Endothelial cell of umbilical vein (primary cell): ENCODE results near the gene OR7D2. TPM values are rescaled to one million over a fixed set of nuclear protein-coding genes. Genes with fewer than 3 reads are reported as not detected.

Experiments used
- BruUV-seq: library from RNA; stranded (reverse); fragments of 400-500 nt; replicated peaks from 2 replicates; lab custom pipeline; 2021; lab: Mats Ljungman, UMichigan
- CTCF ChIA-PET: fragments of 300-600, 350-600 bp; sonication (Branson Sonifier 250); formaldehyde crosslinking; loops from one replicate; lab custom pipeline; 2021; ENCODE audit warnings: antibody characterized with exemption, inconsistent platforms; lab: Charles Lee
- POLR2A ChIA-PET: fragments of 300-600, 350-600 bp; sonication (Branson Sonifier 250); formaldehyde crosslinking; loops from one replicate; lab custom pipeline; 2021; ENCODE audit warnings: antibody characterized with exemption, inconsistent platforms; lab: Charles Lee
- DNase-seq: peaks from one replicate; pipeline ENCODE4 v3.0.0-alpha.2; 2011; ENCODE audit warnings: low read depth, low spot score
- FAIRE-seq: peaks from 2 replicates; lab custom pipeline; 2011; peaks lifted over from hg19 to GRCh38; lab: Jason Lieb, UNC
- H2AFZ ChIP-seq: 2 replicates; pipeline ENCODE4 v1.6.0; 2012; ENCODE audit warnings: low read depth, low read length, control low read depth, inconsistent platforms
- H3K27ac ChIP-seq: 2 replicates; pipeline ENCODE4 v1.5.1; 2011; ENCODE audit warnings: low read depth, mild to moderate bottlenecking, control low read depth, low read length, moderate library complexity; ENCODE audit not compliant: insufficient read depth
- H3K27me3 ChIP-seq, 2 experiments: 2 replicates each; pipeline versions ENCODE4 v1.6.0 to v1.6.1; 2011; ENCODE audit warnings: low read length in 2 of 2, mixed read lengths in 1 of 2; ENCODE audit not compliant: control insufficient read depth in 2 of 2, insufficient read depth in 2 of 2
- H3K36me3 ChIP-seq, 2 experiments: 2 replicates in 1 of 2; 3 replicates in 1 of 2; pipeline ENCODE4 v1.5.1; 2011; ENCODE audit warnings: low read length in 2 of 2, mild to moderate bottlenecking in 1 of 2, moderate library complexity in 1 of 2; ENCODE audit not compliant: control insufficient read depth in 2 of 2, insufficient read depth in 2 of 2; ENCODE audit errors: extremely low read depth in 1 of 2
- H3K4me1 ChIP-seq: 3 replicates; pipeline ENCODE4 v1.5.1; 2011; ENCODE audit warnings: mild to moderate bottlenecking, low read length; ENCODE audit not compliant: control insufficient read depth, insufficient read depth; ENCODE audit errors: extremely low read depth
- H3K4me2 ChIP-seq: 2 replicates; pipeline ENCODE4 v1.6.1; 2011; ENCODE audit warnings: low read length, control low read depth, mixed read lengths; ENCODE audit not compliant: insufficient read depth
- H3K4me3 ChIP-seq, 3 experiments: fragments of 200-600 bp in 1 of 3; sonication (generic), shearing (Covaris generic) in 1 of 3; replicated peaks in 1 of 3; 2 replicates each; pipeline ENCODE4 v1.5.1; 2011 to 2016; ENCODE audit warnings: control low read depth in 3 of 3, low read length in 3 of 3, mild to moderate bottlenecking in 2 of 3, inconsistent platforms in 1 of 3, low read depth in 1 of 3, moderate library complexity in 1 of 3; ENCODE audit not compliant: insufficient read depth in 1 of 3
- H3K79me2 ChIP-seq: 2 replicates; pipeline ENCODE4 v1.6.0; 2012; ENCODE audit warnings: low read length, inconsistent platforms; ENCODE audit not compliant: control insufficient read depth, insufficient read depth
- H3K9ac ChIP-seq: replicated peaks from 2 replicates; pipeline ENCODE3; 2011; ENCODE audit warnings: low read length, control low read depth; ENCODE audit not compliant: insufficient read depth; ENCODE audit errors: extremely low read depth
- H3K9me1 ChIP-seq: replicated peaks from 3 replicates; pipeline ENCODE4 v1.6.0; 2011; ENCODE audit warnings: mild to moderate bottlenecking, low read length; ENCODE audit not compliant: control insufficient read depth, insufficient read depth; ENCODE audit errors: extremely low read depth
- H3K9me3 ChIP-seq: replicated peaks from 2 replicates; pipeline ENCODE4 v1.5.1; 2012; ENCODE audit warnings: low read length, inconsistent platforms; ENCODE audit not compliant: control insufficient read depth, insufficient read depth
- H4K20me1 ChIP-seq: replicated peaks from 2 replicates; pipeline ENCODE3; 2011; ENCODE audit warnings: mild to moderate bottlenecking, low read length; ENCODE audit not compliant: control insufficient read depth, insufficient read depth; ENCODE audit errors: extremely low read depth
- EZH2 ChIP-seq: IDR thresholded peaks from 2 replicates; pipeline ENCODE4 v1.6.1; 2012; ENCODE audit warnings: borderline replicate concordance, low read depth, mild to moderate bottlenecking, moderate library complexity, low read length, inconsistent platforms; ENCODE audit not compliant: severe bottlenecking
- FOS ChIP-seq: IDR thresholded peaks from 2 replicates; pipeline ENCODE4 v1.6.1; 2011; ENCODE audit warnings: mild to moderate bottlenecking, low read length, moderate library complexity, borderline replicate concordance; ENCODE audit not compliant: insufficient read depth
- GATA2 ChIP-seq: IDR thresholded peaks from 2 replicates; pipeline ENCODE4 v1.7.0; 2011; ENCODE audit warnings: low read depth, mild to moderate bottlenecking, moderate library complexity, mixed read lengths, low read length; ENCODE audit not compliant: insufficient read length, insufficient read depth
- MAX ChIP-seq: IDR thresholded peaks from 2 replicates; pipeline ENCODE4 v1.6.1; 2011; ENCODE audit not compliant: insufficient read depth, insufficient read length
- POLR2AphosphoS5 ChIP-seq: IDR thresholded peaks from 2 replicates; pipeline ENCODE4 v1.6.1; 2012; ENCODE audit warnings: low read depth, mild to moderate bottlenecking, control low read depth, low read length, moderate library complexity; ENCODE audit not compliant: insufficient read depth
- dilution Hi-C: fragments of 300-500 bp; cut with MboI; formaldehyde crosslinking; loops from one replicate; pipeline ENCODE4 v1.15.0; 2019; ENCODE audit warnings: low sequenced_read_pairs; ENCODE audit not compliant: extremely low pct_ligation_motif_present
- intact Hi-C: fragments of 100-400 bp; cut with micrococcal nuclease; formaldehyde crosslinking; loops from one replicate; pipeline ENCODE4 v1.10.0; 2022
- polyA plus RNA-seq, 4 experiments: library from polyadenylated mRNA; depleted of rRNA in 3 of 4; stranded (reverse) in 3 of 4; unstranded in 1 of 4; fragments of >200 nt; gene quantifications; 2 replicates each; pipeline versions ENCODE4 v1.2.1 to v1.2.3, GENCODE V29; 2011 to 2012; ENCODE audit warnings: missing spikeins in 1 of 4
- total RNA-seq: library from RNA; stranded (reverse); gene quantifications from 2 replicates; pipeline ENCODE4 v1.2.3, GENCODE V29; 2021

The OR7D2 gene
- total and polyA plus RNA-seq, 2 donors (not counting 3 experiments of a cell fraction or from before 2014, with no cell fraction given), result not detected

- TF ChIP-seq FOS (no peak), POLR2AphosphoS5 (no peak), EZH2 (no peak), MAX (peak; percentile 22), GATA2 (no peak)
- peak overlapping the region; percentile 99 for H2AFZ ChIP-seq
- FAIRE-seq (no peak), DNase-seq (peak; percentile 7)
- H3K9me1 ChIP-seq, result no peaks in the 10 kb centered on the region
- ChIA-PET POLR2A (no interaction called here), CTCF (no interaction called here)
- dilution Hi-C loops, result no loop called here
- H3K9me3 ChIP-seq, result peaks cover 2% of the 10 kb centered on the region
- H3K36me3 ChIP-seq, result no peaks in the 10 kb centered on the region
- H3K4me1 ChIP-seq, result peaks cover 11% of the 10 kb centered on the region
- H3K9ac ChIP-seq, result peak overlapping the region; percentile 99
- peak overlapping the region; percentile 87 for H3K27ac ChIP-seq
- TSS peak; percentile 88 for BruUV-seq
- intact Hi-C loops, result loop anchor here (1.0 to 5.0 kb wide), 6 partner anchors 11 to 708 kb away; partner anchors contain the start of genes ZNF121 and ZNF699
- H3K4me3 ChIP-seq, result peak overlapping the region; percentile 78 to 95 (median 92)
- H4K20me1 ChIP-seq, result no peaks in the 10 kb centered on the region
- peak overlapping the region; percentile 99 for H3K4me2 ChIP-seq
- H3K79me2 ChIP-seq, result peaks cover 43% of the 10 kb centered on the region
- H3K27me3 ChIP-seq, result no peaks in the 10 kb centered on the region
Observed at GRCh38 chr19:9139609-9140158, 39.1 kb upstream of the OR7D2 start.
